ENCODE results near the gene BHLHE40.

Gene BHLHE40

GRCh38 chr3:4949004-4949403 is 30.2 kb upstream of the BHLHE40 start:
- H3K4me3 ChIP-seq (ENCODE audit: low read depth, low read length) = no peak overlapping the region
- ChIA-PET POLR2A (no interaction called here), CTCF (interaction anchor here (1.0 kb wide), 1 partner anchor 26 kb away, joined by 3 read pairs; no protein-coding TSS in a partner anchor)
- TF ChIP-seq CTCF (IDR thresholded peaks at IDR 0.05; ENCODE audit: insufficient read depth, low read length, missing control alignments) = no peak
- no peak for DNase-seq (ENCODE audit: low read depth, low spot score)

GRCh38 chr3:4949659-4950058 is 29.6 kb upstream of the BHLHE40 start:
- ChIA-PET CTCF (interaction anchor here (1.0 kb wide), 1 partner anchor 25 kb away, joined by 3 read pairs; no protein-coding TSS in a partner anchor), POLR2A (no interaction called here)
- TF ChIP-seq CTCF (IDR thresholded peaks at IDR 0.05; ENCODE audit: insufficient read depth, low read length, missing control alignments) = no peak

GRCh38 chr3:4950351-4950784 is 28.9 kb upstream of the BHLHE40 start:
- H3K4me3 ChIP-seq (ENCODE audit: low read depth, low read length) = no peak overlapping the region
- ChIA-PET POLR2A (no interaction called here), CTCF (no interaction called here)
- no peak for DNase-seq (ENCODE audit: low read depth, low spot score)
- no peak for TF ChIP-seq CTCF (IDR thresholded peaks at IDR 0.05; ENCODE audit: insufficient read depth, low read length, missing control alignments)

More at GRCh38 chr3:4949659-4950058, 29.6 kb upstream of the BHLHE40 start:
- DNase-seq (ENCODE audit: low read depth, low spot score) = no peak
- H3K4me3 ChIP-seq (ENCODE audit: low read depth, low read length) = no peak overlapping the region

- POLR2A ChIA-PET = no interaction called here
- CTCF ChIA-PET = no interaction called here
- TF ChIP-seq CTCF (IDR thresholded peaks at IDR 0.05; ENCODE audit: insufficient read depth, low read length, missing control alignments) = no peak
- no peak overlapping the region for H3K4me3 ChIP-seq (ENCODE audit: low read depth, low read length)
- no peak for DNase-seq (ENCODE audit: low read depth, low spot score)
Observed at GRCh38 chr3:4950948-4951347, 28.3 kb upstream of the BHLHE40 start.

- ChIA-PET POLR2A (no interaction called here), CTCF (interaction anchor here (1.1 kb wide), 1 partner anchor 9 kb away, joined by 3 read pairs; no protein-coding TSS in a partner anchor)
- TF ChIP-seq CTCF (IDR thresholded peaks at IDR 0.05; ENCODE audit: insufficient read depth, low read length, missing control alignments) = no peak
- no peak overlapping the region for H3K4me3 ChIP-seq (ENCODE audit: low read depth, low read length)
- DNase-seq (ENCODE audit: low read depth, low spot score) = no peak
Observed at GRCh38 chr3:4953119-4953518, 26.1 kb upstream of the BHLHE40 start.

GRCh38 chr3:4954256-4955000 is 24.8 kb upstream of the BHLHE40 start:
- POLR2A ChIA-PET = no interaction called here
- CTCF ChIA-PET = interaction anchor here (1.8 to 2.5 kb wide), 2 partner anchors 10 to 22 kb away, joined by 5 to 9 read pairs; no protein-coding TSS in a partner anchor
- no peak for TF ChIP-seq CTCF (IDR thresholded peaks at IDR 0.05; ENCODE audit: insufficient read depth, low read length, missing control alignments)

More at GRCh38 chr3:4954256-4955000, 24.8 kb upstream of the BHLHE40 start:
- no peak overlapping the region for H3K4me3 ChIP-seq (ENCODE audit: low read depth, low read length)
- no peak for DNase-seq (ENCODE audit: low read depth, low spot score)
